Neuron (in vitro differentiated cells): Measurements from ENCODE around the gene BPI.
"Not testable (repeated sequence)": the region's sequence is repeated elsewhere in the genome, so short reads cannot be mapped to it uniquely, and the experiment has no call there.

Experiments
- H2AFZ ChIP-seq: one replicate; pipeline ENCODE4 v1.6.1; 2013; ENCODE audit warnings: low read depth, mild to moderate bottlenecking, inconsistent platforms, low read length, moderate library complexity
- H3K27me3 ChIP-seq: one replicate; pipeline ENCODE4 v1.6.1; 2013; ENCODE audit warnings: low read length; ENCODE audit not compliant: insufficient read depth
- H3K36me3 ChIP-seq: one replicate; pipeline ENCODE4 v1.6.1; 2013; ENCODE audit warnings: low read length; ENCODE audit not compliant: insufficient read depth
- H3K4me1 ChIP-seq: one replicate; pipeline ENCODE4 v1.6.1; 2013; ENCODE audit warnings: low read length; ENCODE audit not compliant: insufficient read depth
- H3K4me3 ChIP-seq: 2 replicates; pipeline ENCODE4 v1.5.1; 2013; ENCODE audit warnings: mild to moderate bottlenecking, low read length, moderate library complexity
- H3K9me3 ChIP-seq: one replicate; pipeline ENCODE4 v1.6.1; 2013; ENCODE audit warnings: low read length

Gene BPI

GRCh38 chr20:38377838-38378237, 73.9 kb downstream of the BPI start:
- not testable (repeated sequence) for H3K36me3 ChIP-seq, H3K4me1 ChIP-seq, H3K27me3 ChIP-seq, H3K9me3 ChIP-seq, H2AFZ ChIP-seq, H3K4me3 ChIP-seq

GRCh38 chr20:38383147-38383546, 79.2 kb downstream of the BPI start:
- H2AFZ ChIP-seq, result no peak overlapping the region
- H3K4me1 ChIP-seq, result no peaks in the 10 kb centered on the region
- no peaks in the 10 kb centered on the region for H3K9me3 ChIP-seq
- H3K36me3 ChIP-seq, result no peaks in the 10 kb centered on the region
- H3K4me3 ChIP-seq, result no peak overlapping the region
- H3K27me3 ChIP-seq, result no peaks in the 10 kb centered on the region

- Histone ChIP-seq H3K36me3 (no peaks in the 10 kb centered on the region), H3K9me3 (no peaks in the 10 kb centered on the region), H3K4me3 (no peak overlapping the region), H2AFZ (no peak overlapping the region), H3K4me1 (no peaks in the 10 kb centered on the region), H3K27me3 (no peaks in the 10 kb centered on the region)
These were observed 82.0 kb downstream of the BPI start for GRCh38 chr20:38386004-38386403.

- Histone ChIP-seq H3K4me3 (no peak overlapping the region), H2AFZ (no peak overlapping the region), H3K9me3 (no peaks in the 10 kb centered on the region), H3K36me3 (no peaks in the 10 kb centered on the region), H3K4me1 (no peaks in the 10 kb centered on the region), H3K27me3 (no peaks in the 10 kb centered on the region)
These were observed 82.9 kb downstream of the BPI start for GRCh38 chr20:38386851-38387250.
